Measurements from ENCODE around the gene TTC31.

TTC31 gene

GRCh38 chr2:74526649-74527230, 43.9 kb downstream of the TTC31 start:
- no peak for DNase-seq (ENCODE audit: low read depth)

GRCh38 chr2:74527741-74528140, 44.9 kb downstream of the TTC31 start:
- no peak for DNase-seq (ENCODE audit: low read depth)

- no peak for DNase-seq (ENCODE audit: low read depth)
These were observed 45.9 kb downstream of the TTC31 start for GRCh38 chr2:74528600-74529356.

GRCh38 chr2:74529357-74530238, 46.7 kb downstream of the TTC31 start, which contains the start of the genes AUP1 and HTRA2:
Gene AUP1 (minus strand): TSS chr2:74529706. CDS start chr2:74529629, 77 bp downstream.
Gene HTRA2 (plus strand): TSS chr2:74529933. CDS start chr2:74530007, 74 bp downstream.
- peak; percentile 78 for DNase-seq (ENCODE audit: low read depth)

GRCh38 chr2:74530239-74531187, 47.6 kb downstream of the TTC31 start:
- no peak for DNase-seq (ENCODE audit: low read depth)

GRCh38 chr2:74531666-74532065, 48.8 kb downstream of the TTC31 start:
- no peak for DNase-seq (ENCODE audit: low read depth)

GRCh38 chr2:74532222-74532621, 49.3 kb downstream of the TTC31 start:
- no peak for DNase-seq (ENCODE audit: low read depth)

GRCh38 chr2:74533464-74533863, 50.6 kb downstream of the TTC31 start:
- no peak for DNase-seq (ENCODE audit: low read depth)

GRCh38 chr2:74534411-74534810, 51.5 kb downstream of the TTC31 start:
- DNase-seq (ENCODE audit: low read depth): no peak

- DNase-seq (ENCODE audit: low read depth): no peak
These were observed 52.6 kb downstream of the TTC31 start for GRCh38 chr2:74535440-74535965.

GRCh38 chr2:74536166-74536950, 53.5 kb downstream of the TTC31 start:
- no peak for DNase-seq (ENCODE audit: low read depth)

GRCh38 chr2:74537140-74537539, 54.3 kb downstream of the TTC31 start:
- no peak for DNase-seq (ENCODE audit: low read depth)

- no peak for DNase-seq (ENCODE audit: low read depth)
These were observed 56.0 kb downstream of the TTC31 start for GRCh38 chr2:74538881-74539339.

GRCh38 chr2:74540291-74540690, 57.4 kb downstream of the TTC31 start:
- no peak for DNase-seq (ENCODE audit: low read depth)

GRCh38 chr2:74542978-74543377, 60.1 kb downstream of the TTC31 start:
- no peak for DNase-seq (ENCODE audit: low read depth)

All from stimulated activated CD8-positive, alpha-beta memory T cell treated with anti-CD3 and anti-CD28 coated beads, Interleukin-12 subunit alpha, Interleukin-12 subunit beta, amount 100 ng/mL, for 4 hours (primary cell).